SH-SY5Y (cell line): ENCODE measurements around the gene LYVE1.

ENCODE experiments used
- GATA2 ChIP-seq: IDR thresholded peaks from 2 replicates; pipeline ENCODE4 v1.6.1; 2011; ENCODE audit warnings: mild to moderate bottlenecking, low read depth, low read length
- GATA3 ChIP-seq: IDR thresholded peaks from 2 replicates; pipeline ENCODE4 v1.6.1; 2011; ENCODE audit warnings: low read depth, mild to moderate bottlenecking, low read length, moderate library complexity

- no peak for TF ChIP-seq GATA2
- TF ChIP-seq GATA3 = no peak
Observed at GRCh38 chr11:10526974-10527918, 41.2 kb downstream of the LYVE1 start.
